H1 (cell line): ENCODE data around the gene ZNF615. TPM values are rescaled to one million over a fixed set of nuclear protein-coding genes. Genes with fewer than 3 reads are reported as not detected.

Source experiments
- CTCF ChIA-PET: fragments of 300-600 bp; sonication (Branson Sonifier 250); formaldehyde crosslinking; loops from one replicate; lab custom pipeline; 2021; ENCODE audit not compliant: partially characterized antibody; lab: Charles Lee
- POLR2A ChIA-PET: fragments of 300-600 bp; sonication (Branson Sonifier 250); formaldehyde crosslinking; loops from one replicate; lab custom pipeline; 2021; ENCODE audit warnings: inconsistent platforms; ENCODE audit not compliant: partially characterized antibody; lab: Charles Lee
- DNase-seq, 2 experiments: peaks; one replicate each; pipeline versions ENCODE4 v3.0.0 to v3.0.0-alpha.2; 2010 to 2022; ENCODE audit warnings: low spot score in 2 of 2, low read depth in 1 of 2, mixed read lengths in 1 of 2
- FAIRE-seq: peaks from 2 replicates; lab custom pipeline; 2011; peaks lifted over from hg19 to GRCh38; lab: Jason Lieb, UNC
- H2AFZ ChIP-seq: 2 replicates; pipeline ENCODE4 v1.8.1; 2012; ENCODE audit warnings: low read length, inconsistent platforms
- H2AK5ac ChIP-seq: 2 replicates; pipeline ENCODE4 v1.6.1; 2013; ENCODE audit warnings: low read depth, low read length
- H2BK120ac ChIP-seq: replicated peaks from 2 replicates; pipeline ENCODE3; 2013; ENCODE audit warnings: low read depth, low read length, inconsistent platforms
- H2BK12ac ChIP-seq: 2 replicates; pipeline ENCODE4 v1.6.1; 2013; ENCODE audit warnings: low read depth, low read length
- H2BK15ac ChIP-seq: 2 replicates; pipeline ENCODE4 v1.6.1; 2013; ENCODE audit warnings: low read length
- H2BK20ac ChIP-seq: 2 replicates; pipeline ENCODE4 v1.6.1; 2013; ENCODE audit warnings: low read length
- H2BK5ac ChIP-seq: 2 replicates; pipeline ENCODE4 v1.6.1; 2013; ENCODE audit warnings: low read depth, low read length
- H3K14ac ChIP-seq: 2 replicates; pipeline ENCODE4 v1.6.1; 2013; ENCODE audit warnings: inconsistent platforms; ENCODE audit not compliant: insufficient read length
- H3K18ac ChIP-seq: 2 replicates; pipeline ENCODE4 v1.6.1; 2013; ENCODE audit warnings: low read length; ENCODE audit errors: extremely low read depth
- H3K23ac ChIP-seq: 2 replicates; pipeline ENCODE4 v1.6.1; 2013; ENCODE audit warnings: inconsistent platforms; ENCODE audit not compliant: insufficient read length
- H3K23me2 ChIP-seq: 2 replicates; pipeline ENCODE4 v1.6.1; 2013; ENCODE audit warnings: low read depth, low read length
- H3K27ac ChIP-seq: 2 replicates; pipeline ENCODE4 v1.6.1; 2011; ENCODE audit warnings: low read depth, low read length, inconsistent platforms
- H3K27me3 ChIP-seq, 4 experiments: replicated peaks in 1 of 4; 1 replicate in 1 of 4; 2 replicates in 3 of 4; pipeline versions ENCODE4 v1.6.1 to v1.8.1; 2011 to 2013; ENCODE audit warnings: low read length in 3 of 4, mild to moderate bottlenecking in 3 of 4, inconsistent platforms in 2 of 4, mixed read lengths in 2 of 4, moderate library complexity in 1 of 4; ENCODE audit not compliant: control insufficient read depth in 3 of 4, insufficient read depth in 3 of 4; ENCODE audit errors: extremely low read depth in 1 of 4
- H3K36me3 ChIP-seq, 4 experiments: 2 replicates each; pipeline versions ENCODE4 v1.6.1 to v1.8.1; 2011 to 2013; ENCODE audit warnings: mild to moderate bottlenecking in 4 of 4, low read length in 3 of 4, moderate library complexity in 2 of 4, control low read depth in 1 of 4, inconsistent platforms in 1 of 4; ENCODE audit not compliant: insufficient read depth in 4 of 4, control insufficient read depth in 2 of 4
- H3K4ac ChIP-seq: replicated peaks from 2 replicates; pipeline ENCODE3; 2013; ENCODE audit warnings: low read length, low read depth, mixed read lengths, inconsistent platforms; ENCODE audit not compliant: insufficient read length
- H3K4me1 ChIP-seq, 4 experiments: replicated peaks in 1 of 4; 1 replicate in 1 of 4; 2 replicates in 3 of 4; pipeline versions ENCODE4 v1.6.1 to v1.8.1; 2011 to 2013; ENCODE audit warnings: low read length in 3 of 4, inconsistent platforms in 2 of 4, mixed read lengths in 1 of 4; ENCODE audit not compliant: insufficient read depth in 4 of 4, control insufficient read depth in 3 of 4
- H3K4me2 ChIP-seq, 2 experiments: 2 replicates each; pipeline versions ENCODE4 v1.6.1 to v1.8.1; 2011 to 2013; ENCODE audit warnings: low read depth in 2 of 2, low read length in 2 of 2, control low read depth in 1 of 2, inconsistent platforms in 1 of 2, mild to moderate bottlenecking in 1 of 2; ENCODE audit not compliant: insufficient read depth in 1 of 2
- H3K4me3 ChIP-seq, 4 experiments: fragments of 200-600, 300-600 bp in 1 of 4; sonication (generic), shearing (Covaris generic), sonication (Bioruptor Twin) in 1 of 4; 2 replicates each; pipeline versions ENCODE4 v1.5.1 to v1.8.1; 2011 to 2016; ENCODE audit warnings: low read length in 4 of 4, low read depth in 3 of 4, control low read depth in 2 of 4, inconsistent platforms in 2 of 4, mild to moderate bottlenecking in 2 of 4, mixed read lengths in 1 of 4, moderate library complexity in 1 of 4; ENCODE audit not compliant: insufficient read depth in 2 of 4; ENCODE audit errors: extremely low read depth in 1 of 4
- H3K56ac ChIP-seq: replicated peaks from 2 replicates; pipeline ENCODE3; 2013; ENCODE audit warnings: low read depth, mild to moderate bottlenecking, mixed read lengths, low read length, inconsistent platforms; ENCODE audit not compliant: insufficient read length
- H3K79me1 ChIP-seq: 2 replicates; pipeline ENCODE4 v1.6.1; 2013; ENCODE audit warnings: low read depth, low read length, control low read depth
- H3K79me2 ChIP-seq, 2 experiments: 2 replicates each; pipeline versions ENCODE4 v1.6.1 to v1.8.1; 2012 to 2013; ENCODE audit warnings: low read length in 2 of 2, mild to moderate bottlenecking in 2 of 2, inconsistent platforms in 1 of 2; ENCODE audit not compliant: insufficient read depth in 2 of 2, control insufficient read depth in 1 of 2
- H3K9ac ChIP-seq, 4 experiments: replicated peaks in 1 of 4; 1 replicate in 1 of 4; 2 replicates in 3 of 4; pipeline versions ENCODE4 v1.6.1 to v1.8.1; 2011 to 2013; ENCODE audit warnings: low read depth in 3 of 4, low read length in 3 of 4, control low read depth in 2 of 4, mild to moderate bottlenecking in 2 of 4, moderate library complexity in 2 of 4, inconsistent platforms in 1 of 4; ENCODE audit errors: extremely low read depth in 1 of 4
- H3K9me3 ChIP-seq, 2 experiments: 2 replicates each; pipeline versions ENCODE4 v1.6.1 to v1.8.1; 2012 to 2013; ENCODE audit warnings: mild to moderate bottlenecking in 2 of 2, moderate library complexity in 2 of 2, control low read depth in 1 of 2, inconsistent platforms in 1 of 2, low read depth in 1 of 2, low read length in 1 of 2, mixed read lengths in 1 of 2; ENCODE audit not compliant: insufficient read depth in 2 of 2
- H4K20me1 ChIP-seq, 2 experiments: replicated peaks in 1 of 2; 2 replicates each; pipeline versions ENCODE3 to v1.8.1; 2011 to 2013; ENCODE audit warnings: inconsistent platforms in 2 of 2, low read length in 2 of 2, mild to moderate bottlenecking in 1 of 2; ENCODE audit not compliant: insufficient read depth in 2 of 2, control insufficient read depth in 1 of 2
- H4K5ac ChIP-seq: 2 replicates; pipeline ENCODE4 v1.6.1; 2013; ENCODE audit warnings: low read length, low read depth, mixed read lengths, inconsistent platforms; ENCODE audit not compliant: insufficient read length
- H4K8ac ChIP-seq: 2 replicates; pipeline ENCODE4 v1.8.0; 2013; ENCODE audit warnings: mild to moderate bottlenecking, moderate library complexity, low read length, inconsistent platforms; ENCODE audit not compliant: insufficient read depth; ENCODE audit errors: extremely low read depth
- H4K91ac ChIP-seq: replicated peaks from 2 replicates; pipeline ENCODE3; 2013; ENCODE audit warnings: low read length, mixed read lengths, inconsistent platforms; ENCODE audit not compliant: insufficient read length
- ASH2L ChIP-seq: fragments of 200-600, 300-600 bp; sonication (generic); IDR thresholded peaks from one replicate; pipeline ENCODE4 v1.7.1; 2017; ENCODE audit warnings: low read length
- GTF2F1 ChIP-seq: IDR thresholded peaks from 2 replicates; pipeline ENCODE4 v1.6.1; 2012; ENCODE audit warnings: low read depth, low read length, improper control_type of control experiment, borderline replicate concordance
- JUN ChIP-seq: IDR thresholded peaks from 2 replicates; pipeline ENCODE4 v1.6.1; 2011; ENCODE audit warnings: low read depth, mild to moderate bottlenecking, improper control_type of control experiment, low read length
- JUND ChIP-seq: IDR thresholded peaks from 2 replicates; pipeline ENCODE4 v1.6.1; 2011; ENCODE audit warnings: mild to moderate bottlenecking, improper control_type of control experiment, low read length
- SRF ChIP-seq: IDR thresholded peaks from 2 replicates; pipeline ENCODE4 v1.6.1; 2011; ENCODE audit warnings: mild to moderate bottlenecking, low read depth, low read length, moderate library complexity
- TAF7 ChIP-seq: optimal IDR thresholded peaks from 2 replicates; pipeline ENCODE3; 2011; ENCODE audit warnings: low read depth, mild to moderate bottlenecking, inconsistent platforms, low read length, moderate library complexity, borderline replicate concordance
- TCF12 ChIP-seq: IDR thresholded peaks from 2 replicates; pipeline ENCODE4 v1.6.1; 2011; ENCODE audit warnings: low read depth, mild to moderate bottlenecking, low read length
- TEAD4 ChIP-seq: IDR thresholded peaks from 2 replicates; pipeline ENCODE4 v1.6.1; 2012; ENCODE audit warnings: low read depth, low read length, inconsistent platforms, mixed read lengths
- ZNF274 ChIP-seq: IDR thresholded peaks from 2 replicates; pipeline ENCODE4 v1.7.0; 2012; ENCODE audit warnings: low read length, borderline replicate concordance; ENCODE audit errors: extremely low read depth
- WGBS, 2 experiments: shearing (Covaris generic) in 1 of 2; methylation state at CpG; one replicate each; pipeline versions ENCODE4 v1.1.6 to v1.1.7; 2013 to 2015; ENCODE audit warnings: low lambda C conversion rate in 2 of 2, mixed read lengths in 2 of 2, inconsistent platforms in 1 of 2, low coverage in 1 of 2, missing lambda C conversion rate in 1 of 2; ENCODE audit not compliant: insufficient replicate concordance in 2 of 2, insufficient coverage in 1 of 2, insufficient read length in 1 of 2; ENCODE audit errors: extremely low coverage in 1 of 2, missing lambda C conversion rate in 1 of 2; 5-methylcytosine and 5-hydroxymethylcytosine counted together
- polyA plus RNA-seq, 7 experiments: library from polyadenylated mRNA; depleted of rRNA in 3 of 7; stranded (reverse) in 5 of 7; unstranded in 2 of 7; fragments of >200 nt in 5 of 7; fragments of 200-250 nt in 2 of 7; gene quantifications; 1 replicate in 5 of 7; 2 replicates in 1 of 7; 4 replicates in 1 of 7; pipeline versions ENCODE4 v1.2.1 to v1.2.3, GENCODE V29; 2011 to 2013; ENCODE audit warnings: missing spikeins in 2 of 7, mixed read lengths in 2 of 7
- total RNA-seq: library from RNA; stranded (reverse); fragmentation: NEBNext Ultra II Directional; extraction: Animal tissue kit (Norgen Biotek cat#: 25700); gene quantifications from 2 replicates; pipeline ENCODE4 v1.2.1, GENCODE V29; 2021
- TF ChIP-seq, protein P1 (sequence below): IDR thresholded peaks from 2 replicates; pipeline ENCODE4 v1.6.1; 2012; ENCODE audit warnings: low read length, inconsistent platforms

ZNF615 gene
- total and polyA plus RNA-seq, 2 of the 8 experiments (the other 6 are each of a cell fraction or from before 2014, with no cell fraction given), result 2.8 to 7.5 TPM

DNA sequence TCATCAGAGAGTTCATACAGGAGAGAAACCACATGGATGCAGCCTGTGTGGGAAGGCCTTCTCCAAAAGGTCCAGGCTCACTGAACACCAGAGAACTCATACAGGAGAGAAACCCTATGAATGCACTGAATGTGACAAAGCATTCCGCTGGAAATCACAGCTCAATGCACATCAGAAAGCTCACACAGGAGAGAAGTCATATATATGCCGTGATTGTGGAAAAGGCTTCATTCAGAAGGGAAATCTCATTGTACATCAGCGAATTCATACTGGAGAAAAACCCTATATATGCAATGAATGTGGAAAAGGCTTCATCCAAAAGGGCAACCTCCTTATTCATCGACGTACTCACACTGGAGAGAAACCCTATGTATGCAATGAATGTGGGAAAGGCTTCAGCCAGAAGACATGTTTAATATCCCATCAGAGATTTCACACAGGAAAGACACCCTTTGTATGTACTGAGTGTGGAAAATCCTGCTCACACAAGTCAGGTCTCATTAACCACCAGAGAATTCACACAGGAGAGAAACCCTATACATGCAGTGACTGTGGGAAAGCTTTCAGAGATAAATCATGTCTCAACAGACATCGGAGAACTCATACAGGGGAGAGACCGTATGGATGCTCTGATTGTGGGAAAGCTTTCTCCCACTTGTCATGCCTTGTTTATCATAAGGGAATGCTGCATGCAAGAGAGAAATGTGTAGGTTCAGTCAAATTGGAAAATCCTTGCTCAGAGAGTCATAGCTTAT lies 63.0 kb downstream of the ZNF615 start:
- no peak for DNase-seq
- no peaks in the 10 kb centered on the region for H3K23me2 ChIP-seq
- no peak overlapping the region for H2BK15ac ChIP-seq
- H4K5ac ChIP-seq, result no peak overlapping the region
- H4K20me1 ChIP-seq, result no peaks in the 10 kb centered on the region
- H2BK5ac ChIP-seq, result no peak overlapping the region
- peak overlapping the region in 1 of 4 experiments; percentile 12; a peak in 1 of 8 replicates for H3K4me3 ChIP-seq
- peaks cover 89 to 95% of the 10 kb centered on the region in 2 experiments for H3K9me3 ChIP-seq
- peaks cover 36 to 69% (median 61%) of the 10 kb centered on the region in 4 experiments for H3K36me3 ChIP-seq
- WGBS, 2 experiments, result 94% methylated on average over 7 of the region's 7 CpGs; no CpG with 5 or more reads in 1 of the 2 experiments
- TF ChIP-seq JUND (no peak), ASH2L (no peak), JUN (no peak), TAF7 (no peak), ZNF274 (peak; percentile 86), SRF (no peak), GTF2F1 (peak; percentile 66), TEAD4 (no peak), TCF12 (no peak)
- TF ChIP-seq, protein P1, sequence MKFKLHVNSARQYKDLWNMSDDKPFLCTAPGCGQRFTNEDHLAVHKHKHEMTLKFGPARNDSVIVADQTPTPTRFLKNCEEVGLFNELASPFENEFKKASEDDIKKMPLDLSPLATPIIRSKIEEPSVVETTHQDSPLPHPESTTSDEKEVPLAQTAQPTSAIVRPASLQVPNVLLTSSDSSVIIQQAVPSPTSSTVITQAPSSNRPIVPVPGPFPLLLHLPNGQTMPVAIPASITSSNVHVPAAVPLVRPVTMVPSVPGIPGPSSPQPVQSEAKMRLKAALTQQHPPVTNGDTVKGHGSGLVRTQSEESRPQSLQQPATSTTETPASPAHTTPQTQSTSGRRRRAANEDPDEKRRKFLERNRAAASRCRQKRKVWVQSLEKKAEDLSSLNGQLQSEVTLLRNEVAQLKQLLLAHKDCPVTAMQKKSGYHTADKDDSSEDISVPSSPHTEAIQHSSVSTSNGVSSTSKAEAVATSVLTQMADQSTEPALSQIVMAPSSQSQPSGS, result no peak
- TF ChIP-seq, all 59 proteins: peak for 2
- H2AK5ac ChIP-seq, result no peak overlapping the region
- H3K14ac ChIP-seq, result no peak overlapping the region
- no peak overlapping the region for H2BK120ac ChIP-seq
- H3K18ac ChIP-seq, result no peak overlapping the region
- no peak overlapping the region for H3K27ac ChIP-seq
- H4K8ac ChIP-seq, result no peak overlapping the region
- ChIA-PET POLR2A (interaction anchor here (1.1 to 1.5 kb wide), 5 partner anchors 17 to 82 kb away, joined by 3 to 4 read pairs (median 3); no protein-coding TSS in a partner anchor), CTCF (no interaction called here)
- no peak overlapping the region for H3K4me2 ChIP-seq
- no peak overlapping the region for H2BK12ac ChIP-seq
- no peak overlapping the region for H3K23ac ChIP-seq
- H3K4ac ChIP-seq, result no peak overlapping the region
- H3K79me1 ChIP-seq, result no peaks in the 10 kb centered on the region
- no peak overlapping the region for H4K91ac ChIP-seq
- FAIRE-seq, result no peak
- no peaks in the 10 kb centered on the region for H3K4me1 ChIP-seq
- H3K27me3 ChIP-seq, result no peaks in the 10 kb centered on the region
- H2BK20ac ChIP-seq, result no peak overlapping the region
- no peak overlapping the region for H3K9ac ChIP-seq
- H3K79me2 ChIP-seq, result no peaks in the 10 kb centered on the region
- H3K56ac ChIP-seq, result no peak overlapping the region
- H2AFZ ChIP-seq, result no peak overlapping the region
